Measurements from ENCODE around the gene GZF1. TPM values are rescaled to one million over a fixed set of nuclear protein-coding genes. Genes with fewer than 3 reads are reported as not detected.
A peak's percentile ranks its signal among the peaks of the same experiment; 100 is the strongest.

Gene GZF1
- total RNA-seq, 1 donor from 2014 or later, result 16.6 TPM

DNA sequence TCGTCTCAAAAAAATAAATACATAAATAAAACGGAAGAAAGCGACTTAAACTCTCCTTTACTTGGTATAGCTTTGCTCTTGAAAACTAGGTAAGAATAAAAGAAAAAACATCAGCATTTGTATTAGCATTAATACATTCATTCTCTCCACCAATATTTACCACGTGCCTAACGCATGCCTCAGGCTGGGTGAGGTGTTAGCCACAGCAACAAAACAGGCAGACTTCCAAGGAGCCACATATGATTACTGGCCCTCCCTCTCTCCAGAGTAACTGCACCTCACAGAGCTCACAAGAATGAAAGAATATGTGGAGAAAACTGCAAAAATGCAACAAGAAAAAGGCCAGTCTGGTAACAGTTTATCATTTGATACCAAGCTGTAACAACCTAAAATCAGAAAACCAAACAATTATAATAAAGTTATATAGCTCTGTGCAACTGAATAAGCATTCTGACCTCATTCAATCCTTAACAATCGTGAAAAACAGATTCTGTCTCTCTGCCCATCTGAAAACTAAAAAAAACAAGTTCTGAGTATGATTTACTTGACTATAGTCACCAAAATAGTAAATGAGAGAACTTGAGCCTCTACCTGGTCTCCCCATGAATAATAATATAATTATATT lies 54.1 kb downstream of the GZF1 start:
- Histone ChIP-seq H3K36me3 (ENCODE audit: control insufficient read depth, insufficient read depth, low read length) (no peaks in the 10 kb centered on the region), H3K27me3 (ENCODE audit: control insufficient read depth, insufficient read depth, low read length) (no peaks in the 10 kb centered on the region), H3K4me3 (ENCODE audit: low read depth, low read length) (no peak overlapping the region)
- TF ChIP-seq, protein P1, sequence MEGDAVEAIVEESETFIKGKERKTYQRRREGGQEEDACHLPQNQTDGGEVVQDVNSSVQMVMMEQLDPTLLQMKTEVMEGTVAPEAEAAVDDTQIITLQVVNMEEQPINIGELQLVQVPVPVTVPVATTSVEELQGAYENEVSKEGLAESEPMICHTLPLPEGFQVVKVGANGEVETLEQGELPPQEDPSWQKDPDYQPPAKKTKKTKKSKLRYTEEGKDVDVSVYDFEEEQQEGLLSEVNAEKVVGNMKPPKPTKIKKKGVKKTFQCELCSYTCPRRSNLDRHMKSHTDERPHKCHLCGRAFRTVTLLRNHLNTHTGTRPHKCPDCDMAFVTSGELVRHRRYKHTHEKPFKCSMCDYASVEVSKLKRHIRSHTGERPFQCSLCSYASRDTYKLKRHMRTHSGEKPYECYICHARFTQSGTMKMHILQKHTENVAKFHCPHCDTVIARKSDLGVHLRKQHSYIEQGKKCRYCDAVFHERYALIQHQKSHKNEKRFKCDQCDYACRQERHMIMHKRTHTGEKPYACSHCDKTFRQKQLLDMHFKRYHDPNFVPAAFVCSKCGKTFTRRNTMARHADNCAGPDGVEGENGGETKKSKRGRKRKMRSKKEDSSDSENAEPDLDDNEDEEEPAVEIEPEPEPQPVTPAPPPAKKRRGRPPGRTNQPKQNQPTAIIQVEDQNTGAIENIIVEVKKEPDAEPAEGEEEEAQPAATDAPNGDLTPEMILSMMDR (IDR thresholded peaks at IDR 0.05; ENCODE audit: insufficient read depth, low read length, severe bottlenecking), result no peak
- peak; percentile 45 for DNase-seq (ENCODE audit: low read depth)
- FAIRE-seq, result no peak

DNA sequence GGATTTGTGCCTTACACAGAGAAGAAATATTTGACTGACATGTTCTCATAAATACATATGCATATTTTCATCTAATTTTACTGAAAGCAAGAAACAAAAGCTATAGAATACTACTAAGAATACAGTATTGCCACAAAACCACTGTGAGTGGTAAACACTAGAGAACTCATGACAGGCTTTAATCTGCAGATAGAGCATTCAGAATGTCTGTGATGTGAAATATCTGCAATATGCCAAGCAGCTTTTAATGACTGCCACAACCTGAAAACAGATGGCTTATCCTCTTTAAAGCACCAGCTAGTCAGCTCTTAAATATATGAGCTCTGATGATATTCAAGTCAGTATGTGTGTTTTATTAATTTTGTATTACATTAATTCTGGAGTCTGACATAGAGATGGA lies 55.9 kb downstream of the GZF1 start:
- no peak overlapping the region for H3K4me3 ChIP-seq (ENCODE audit: low read depth, low read length)
- TF ChIP-seq, protein P1 (IDR thresholded peaks at IDR 0.05; ENCODE audit: insufficient read depth, low read length, severe bottlenecking), result no peak
- no peaks in the 10 kb centered on the region for H3K27me3 ChIP-seq (ENCODE audit: control insufficient read depth, insufficient read depth, low read length)
- H3K36me3 ChIP-seq (ENCODE audit: control insufficient read depth, insufficient read depth, low read length), result no peaks in the 10 kb centered on the region
- DNase-seq (ENCODE audit: low read depth) (no peak), FAIRE-seq (no peak)

DNA sequence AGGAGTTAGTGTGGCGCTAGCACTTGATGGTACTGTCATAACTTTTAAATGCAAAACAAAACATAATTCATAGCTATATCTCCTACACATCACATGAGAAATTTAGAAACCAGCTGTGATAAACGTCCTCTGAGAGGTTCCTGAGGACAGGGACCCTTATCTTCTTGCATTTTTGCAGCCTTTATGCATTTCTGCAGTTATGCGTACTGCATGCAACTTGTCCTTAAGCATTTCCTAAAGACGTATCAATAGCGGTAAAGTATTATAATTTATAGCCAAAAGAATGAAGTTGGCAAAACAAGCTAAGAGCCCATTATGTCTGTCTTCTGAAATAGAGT lies 57.6 kb downstream of the GZF1 start:
- H3K4me3 ChIP-seq (ENCODE audit: low read depth, low read length), result peak overlapping the region; percentile 94
- no peaks in the 10 kb centered on the region for H3K27me3 ChIP-seq (ENCODE audit: control insufficient read depth, insufficient read depth, low read length)
- DNase-seq (ENCODE audit: low read depth) (no peak), FAIRE-seq (no peak)
- TF ChIP-seq, protein P1 (IDR thresholded peaks at IDR 0.05; ENCODE audit: insufficient read depth, low read length, severe bottlenecking), result no peak
- H3K36me3 ChIP-seq (ENCODE audit: control insufficient read depth, insufficient read depth, low read length), result no peaks in the 10 kb centered on the region

DNA sequence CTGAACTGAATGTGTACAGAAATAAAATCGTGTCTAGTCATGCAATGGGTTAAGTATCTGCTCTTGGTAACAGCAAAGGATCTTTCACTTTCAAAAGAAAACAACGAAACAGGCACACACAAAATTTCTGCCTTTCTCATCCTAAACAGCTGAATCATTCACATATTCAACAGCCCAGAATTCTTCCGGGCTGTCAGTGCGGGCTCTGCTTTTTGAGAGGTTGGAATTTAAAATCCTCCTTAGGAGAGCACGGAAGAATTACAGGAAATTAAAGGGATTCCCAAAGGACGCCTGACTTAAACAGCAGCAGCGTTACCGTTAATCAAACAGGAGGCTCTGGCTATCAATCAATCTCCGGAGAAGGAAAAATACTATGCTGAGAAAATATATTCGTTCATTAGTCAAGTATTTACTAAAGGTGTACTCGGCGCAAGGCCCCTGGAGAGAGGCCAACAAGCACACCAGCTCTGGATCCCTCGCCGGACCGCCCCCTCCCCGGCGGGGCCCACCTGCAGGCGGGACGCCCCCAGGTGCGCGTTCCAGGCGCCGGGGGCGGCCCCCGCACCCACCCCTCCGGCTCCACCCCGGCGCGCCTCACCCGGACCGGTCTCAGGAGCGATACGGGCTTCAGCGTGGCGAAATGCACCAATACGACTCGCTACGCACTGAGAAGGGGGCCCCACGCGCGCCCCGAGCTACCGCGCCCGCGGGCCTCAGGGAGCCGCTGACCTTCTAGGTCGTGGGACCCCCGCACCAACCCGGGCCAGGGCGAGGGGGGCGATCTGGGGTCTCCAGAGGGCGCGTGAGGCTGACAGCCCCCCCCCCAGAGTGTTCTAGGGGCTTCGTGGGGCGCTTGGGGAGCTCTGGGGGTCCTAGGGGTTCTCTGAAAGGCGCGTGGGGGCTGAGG lies 58.3 kb downstream of the GZF1 start:
- FAIRE-seq (no peak), DNase-seq (ENCODE audit: low read depth) (peak; percentile 71)
- no peaks in the 10 kb centered on the region for H3K36me3 ChIP-seq (ENCODE audit: control insufficient read depth, insufficient read depth, low read length)
- H3K4me3 ChIP-seq (ENCODE audit: low read depth, low read length), result peak overlapping the region; percentile 94
- H3K27me3 ChIP-seq (ENCODE audit: control insufficient read depth, insufficient read depth, low read length), result no peaks in the 10 kb centered on the region
- TF ChIP-seq, protein P1 (IDR thresholded peaks at IDR 0.05; ENCODE audit: insufficient read depth, low read length, severe bottlenecking), result no peak

DNA sequence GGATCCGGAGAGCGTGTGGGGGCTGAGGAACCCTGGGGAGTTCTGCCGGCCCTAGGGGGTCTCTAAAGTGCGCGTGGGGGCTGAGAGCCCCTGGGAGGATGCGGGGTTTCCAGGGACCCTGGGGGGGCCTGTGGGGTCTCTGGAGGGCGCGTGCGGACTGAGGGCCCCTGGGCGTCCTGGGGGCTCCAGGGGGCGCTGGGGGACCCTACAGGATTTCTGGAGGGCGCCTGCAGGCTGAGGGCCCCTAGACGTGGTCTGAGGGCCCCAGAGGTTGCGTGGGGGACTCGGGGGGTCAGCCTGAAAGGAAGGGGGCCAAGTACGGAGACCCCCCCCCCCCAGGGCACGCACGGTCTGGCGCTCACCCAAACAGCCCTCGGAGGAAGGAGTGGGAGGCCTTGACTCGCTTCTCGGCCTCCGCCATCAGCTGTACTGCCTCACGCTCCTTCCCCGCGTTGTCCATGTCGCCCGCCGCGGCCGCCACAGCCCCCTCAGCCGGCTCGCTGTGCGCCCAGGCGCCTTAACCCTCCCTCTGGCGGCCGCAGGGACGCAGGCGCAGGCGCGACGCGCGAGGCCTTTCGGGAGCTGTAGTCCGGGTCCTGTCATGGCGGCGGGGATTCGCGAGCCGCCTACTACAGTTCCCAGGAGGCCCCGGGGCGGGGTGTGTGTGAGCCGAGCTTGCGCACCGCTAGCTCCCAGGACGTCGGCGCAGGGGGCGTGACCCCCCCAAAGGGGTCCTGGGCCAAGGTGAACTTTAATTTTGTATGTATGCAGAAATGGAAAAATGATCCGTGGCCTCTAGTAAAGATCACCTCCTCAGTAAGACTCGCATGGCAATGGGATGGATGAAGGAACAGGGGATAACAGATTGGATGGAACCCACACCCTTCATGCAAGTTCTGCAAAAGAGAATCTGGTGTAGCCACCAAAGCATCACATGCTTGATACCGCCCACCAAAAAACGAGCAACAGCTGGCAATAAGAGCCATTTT lies 59.3 kb downstream of the GZF1 start, which contains the start of gene NAPB:
TSS of gene NAPB (minus strand) at position 546 of the 989 bp plus-strand sequence. CDS start at position 460, 86 bp downstream.
- no peak for FAIRE-seq

More for the DNA sequence above, 59.3 kb downstream of the GZF1 start, which contains the start of gene NAPB:
- TF ChIP-seq, protein P1 (IDR thresholded peaks at IDR 0.05; ENCODE audit: insufficient read depth, low read length, severe bottlenecking), result peak; percentile 51
- H3K4me3 ChIP-seq (ENCODE audit: low read depth, low read length), result peak within 1 kb of the TSS; percentile 94
- H3K36me3 ChIP-seq (ENCODE audit: control insufficient read depth, insufficient read depth, low read length), result no peaks in the 10 kb centered on the region
- DNase-seq (ENCODE audit: low read depth), result peak; percentile 82
- no peaks in the 10 kb centered on the region for H3K27me3 ChIP-seq (ENCODE audit: control insufficient read depth, insufficient read depth, low read length)
